Dermis blood vessel endothelial cell (primary cell): ENCODE results near the gene MAP4K1. TPM values are rescaled to one million over a fixed set of nuclear protein-coding genes. Genes with fewer than 3 reads are reported as not detected.
"Not testable (repeated sequence)": the region's sequence is repeated elsewhere in the genome, so short reads cannot be mapped to it uniquely, and the experiment has no call there.

Experiments used
- DNase-seq: peaks from one replicate; pipeline ENCODE4 v3.0.0; 2010
- total RNA-seq: library from RNA; depleted of rRNA; stranded (reverse); fragments of >200 nt; gene quantifications from 2 replicates; pipeline ENCODE4 v1.2.3, GENCODE V29; 2014

Gene MAP4K1
- total RNA-seq, 1 donor from 2014 or later, result not detected

- peak; percentile 64 for DNase-seq
Observed at GRCh38 chr19:38650911-38651584, 33.3 kb upstream of the MAP4K1 start.

GRCh38 chr19:38650172-38650775, 32.5 kb upstream of the MAP4K1 start:
- DNase-seq, result peak; percentile 36

- peak; percentile 53 for DNase-seq
Observed at GRCh38 chr19:38649305-38650171, 31.8 kb upstream of the MAP4K1 start.

GRCh38 chr19:38648769-38649304, 31.1 kb upstream of the MAP4K1 start:
- DNase-seq, result peak; percentile 20

GRCh38 chr19:38647966-38648768, 30.4 kb upstream of the MAP4K1 start:
- DNase-seq, result peak; percentile 36

- DNase-seq, result peak; percentile 98
Observed at GRCh38 chr19:38647368-38647965, 29.7 kb upstream of the MAP4K1 start, which contains the start of gene ACTN4. Gene ACTN4 (plus strand): TSS chr19:38647649. CDS start chr19:38647746, 97 bp downstream.

GRCh38 chr19:38644719-38645118, 27.0 kb upstream of the MAP4K1 start:
- no peak for DNase-seq

GRCh38 chr19:38642176-38642575, 24.4 kb upstream of the MAP4K1 start:
- no peak for DNase-seq

- peak; percentile 73 for DNase-seq
Observed at GRCh38 chr19:38640368-38640767, 22.6 kb upstream of the MAP4K1 start.

GRCh38 chr19:38639679-38640078, 21.9 kb upstream of the MAP4K1 start:
- DNase-seq, result no peak

- DNase-seq, result no peak
Observed at GRCh38 chr19:38638461-38638860, 20.7 kb upstream of the MAP4K1 start.

- DNase-seq, result no peak
Observed at GRCh38 chr19:38635483-38636399, 18.0 kb upstream of the MAP4K1 start.

GRCh38 chr19:38634757-38635482, 17.2 kb upstream of the MAP4K1 start:
- peak; percentile 76 for DNase-seq

- DNase-seq, result no peak
Observed at GRCh38 chr19:38632476-38633213, 14.9 kb upstream of the MAP4K1 start.

- not testable (repeated sequence) for DNase-seq
Observed at GRCh38 chr19:38631811-38632475, 14.2 kb upstream of the MAP4K1 start.

- DNase-seq, result not testable (repeated sequence)
Observed at GRCh38 chr19:38631301-38631700, 13.5 kb upstream of the MAP4K1 start.

- DNase-seq, result no peak
Observed at GRCh38 chr19:38629568-38629967, 11.8 kb upstream of the MAP4K1 start.

- no peak for DNase-seq
Observed at GRCh38 chr19:38626401-38626800, 8.6 kb upstream of the MAP4K1 start.

GRCh38 chr19:38624822-38625221, 7.1 kb upstream of the MAP4K1 start:
- no peak for DNase-seq
